ENCODE data around the gene VPS52.

DNA sequence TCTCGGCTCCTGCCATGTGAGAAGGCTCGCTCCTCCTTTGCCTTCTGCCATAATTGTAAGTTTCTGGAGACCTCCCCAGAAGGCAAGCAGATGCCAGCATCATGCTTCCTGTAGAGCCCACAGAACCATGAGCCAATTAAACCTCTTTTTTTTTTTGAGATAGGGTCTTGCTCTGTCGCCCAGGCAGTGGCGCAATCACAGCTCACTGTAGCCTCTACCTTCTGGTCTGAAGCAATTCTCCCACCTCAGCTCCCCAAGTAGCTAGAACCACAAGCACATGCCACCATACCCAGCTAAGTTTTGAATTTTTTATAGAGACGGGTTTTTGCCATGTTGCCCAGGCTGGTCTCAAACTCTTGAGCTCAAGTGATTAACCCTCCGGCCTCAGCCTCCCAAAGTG is 34.8 kb downstream of the VPS52 start:
- TF ChIP-seq, protein P1, sequence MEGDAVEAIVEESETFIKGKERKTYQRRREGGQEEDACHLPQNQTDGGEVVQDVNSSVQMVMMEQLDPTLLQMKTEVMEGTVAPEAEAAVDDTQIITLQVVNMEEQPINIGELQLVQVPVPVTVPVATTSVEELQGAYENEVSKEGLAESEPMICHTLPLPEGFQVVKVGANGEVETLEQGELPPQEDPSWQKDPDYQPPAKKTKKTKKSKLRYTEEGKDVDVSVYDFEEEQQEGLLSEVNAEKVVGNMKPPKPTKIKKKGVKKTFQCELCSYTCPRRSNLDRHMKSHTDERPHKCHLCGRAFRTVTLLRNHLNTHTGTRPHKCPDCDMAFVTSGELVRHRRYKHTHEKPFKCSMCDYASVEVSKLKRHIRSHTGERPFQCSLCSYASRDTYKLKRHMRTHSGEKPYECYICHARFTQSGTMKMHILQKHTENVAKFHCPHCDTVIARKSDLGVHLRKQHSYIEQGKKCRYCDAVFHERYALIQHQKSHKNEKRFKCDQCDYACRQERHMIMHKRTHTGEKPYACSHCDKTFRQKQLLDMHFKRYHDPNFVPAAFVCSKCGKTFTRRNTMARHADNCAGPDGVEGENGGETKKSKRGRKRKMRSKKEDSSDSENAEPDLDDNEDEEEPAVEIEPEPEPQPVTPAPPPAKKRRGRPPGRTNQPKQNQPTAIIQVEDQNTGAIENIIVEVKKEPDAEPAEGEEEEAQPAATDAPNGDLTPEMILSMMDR (IDR thresholded peaks at IDR 0.05): no peak
- no peak for TF ChIP-seq POLR2A (IDR thresholded peaks at IDR 0.05)

Measured in body of pancreas (tissue), 4 donors.